ENCODE data around the gene RFX2. TPM values are rescaled to one million over a fixed set of nuclear protein-coding genes. Genes with fewer than 3 reads are reported as not detected.

The RFX2 gene
- total RNA-seq, 2 experiments from 2014 or later: 8.6 to 8.9 TPM

DNA sequence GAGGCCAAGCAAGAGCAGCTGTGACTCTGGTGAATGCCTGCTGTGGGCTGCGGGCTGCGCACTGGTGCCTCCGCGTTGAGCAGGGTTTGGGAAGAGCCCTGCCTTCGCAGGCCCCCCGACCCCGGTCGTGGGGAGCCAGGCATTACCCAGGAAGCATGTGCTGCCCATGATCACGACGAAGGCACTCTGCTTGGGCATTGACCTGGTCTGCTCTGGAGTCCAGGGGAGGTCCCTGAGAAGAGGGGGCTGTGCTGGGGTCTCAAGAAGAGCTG, 151.5 kb downstream of the RFX2 start:
- Mint-ChIP-seq H3K27me3 (no peaks in the 10 kb centered on the region), H3K36me3 (ENCODE audit: low read depth) (peaks cover 8% of the 10 kb centered on the region), H3K9me3 (ENCODE audit: low read depth) (no peaks in the 10 kb centered on the region), H3K4me1 (peaks cover 92% of the 10 kb centered on the region), H3K4me3 (no peak overlapping the region), H3K27ac (peak overlapping the region; percentile 40)
- no peak for ATAC-seq
- ChIA-PET POLR2A (interaction anchor here (0.6 kb wide), 1 partner anchor 9 kb away, joined by 3 read pairs; no protein-coding TSS in a partner anchor), CTCF (interaction anchor here (1.5 to 1.9 kb wide), 2 partner anchors 9 to 12 kb away, joined by 3 to 8 read pairs; no protein-coding TSS in a partner anchor)
- intact Hi-C loops (cut with DNase I, micrococcal nuclease): no loop called here
- DNase-seq: no peak

DNA sequence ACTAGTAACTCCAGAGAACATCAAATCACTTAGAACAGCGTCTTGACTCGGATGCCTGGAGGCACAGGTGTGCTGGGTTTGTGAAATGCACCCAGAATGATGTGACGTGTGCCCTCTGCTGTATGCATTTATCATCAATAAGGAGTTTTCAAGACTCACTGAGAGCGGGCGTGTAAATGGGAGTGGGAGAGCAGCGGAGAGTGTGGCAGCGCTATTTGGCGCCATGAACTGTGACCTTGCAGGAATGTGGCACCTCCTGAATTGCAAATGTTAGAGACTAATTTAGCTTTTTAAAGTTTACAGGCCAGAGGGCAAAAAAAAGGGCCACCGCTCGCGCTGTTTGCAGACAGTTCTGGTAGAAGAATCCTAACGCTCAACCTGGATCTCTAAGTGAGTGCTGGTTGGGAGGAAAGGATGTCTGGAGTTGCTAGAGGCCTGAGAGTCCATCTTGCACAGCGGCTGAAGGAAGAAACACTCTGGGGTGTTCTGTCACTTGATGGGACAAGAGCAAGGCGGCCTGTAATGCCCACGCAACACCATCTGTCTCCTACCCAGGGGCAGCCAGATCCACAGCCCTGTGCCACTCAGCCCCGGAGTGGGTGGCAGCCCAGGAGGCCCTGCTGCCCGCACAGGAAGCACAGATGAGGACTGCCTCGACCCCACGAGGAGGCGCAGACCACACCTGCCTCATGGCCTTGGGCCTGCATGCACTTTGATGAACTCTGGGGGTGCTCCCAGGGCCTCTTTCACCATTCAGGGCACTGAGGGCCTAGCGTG, 152.0 kb downstream of the RFX2 start:
- H3K36me3 Mint-ChIP-seq (ENCODE audit: low read depth): peaks cover 8% of the 10 kb centered on the region
- peaks cover 92% of the 10 kb centered on the region for H3K4me1 Mint-ChIP-seq
- POLR2A ChIA-PET: interaction anchor here (0.6 kb wide), 1 partner anchor 9 kb away, joined by 3 read pairs; no protein-coding TSS in a partner anchor
- DNase-seq (no peak), ATAC-seq (no peak)
- intact Hi-C loops (cut with DNase I, micrococcal nuclease): no loop called here
- no peaks in the 10 kb centered on the region for H3K9me3 Mint-ChIP-seq (ENCODE audit: low read depth)
- no peak overlapping the region for H3K4me3 Mint-ChIP-seq
- no peaks in the 10 kb centered on the region for H3K27me3 Mint-ChIP-seq
- peak overlapping the region; percentile 78 for H3K27ac Mint-ChIP-seq
- CTCF ChIA-PET: interaction anchor here (1.9 to 2.7 kb wide), 2 partner anchors 10 kb away, joined by 8 to 16 read pairs; no protein-coding TSS in a partner anchor

DNA sequence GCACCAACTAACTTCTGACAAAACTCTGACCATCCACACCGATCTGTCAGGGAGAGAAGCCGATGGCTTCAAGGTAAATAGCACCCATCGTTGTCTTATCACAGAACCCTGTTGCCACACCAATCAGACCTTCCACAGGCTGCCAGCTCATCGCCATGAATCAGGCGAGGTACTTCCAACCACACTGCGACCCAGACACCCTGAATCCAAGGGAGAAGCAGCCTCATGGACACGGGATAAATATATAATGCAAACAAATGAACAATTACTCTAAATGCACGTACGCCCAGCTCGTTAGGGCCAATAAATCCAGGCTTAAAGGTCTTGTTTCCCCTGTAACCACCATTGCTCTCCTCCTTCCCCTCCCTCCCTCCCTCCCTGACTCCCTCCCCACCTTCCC, 153.1 kb downstream of the RFX2 start:
- POLR2A ChIA-PET: no interaction called here
- H3K4me3 Mint-ChIP-seq: no peak overlapping the region

DNA sequence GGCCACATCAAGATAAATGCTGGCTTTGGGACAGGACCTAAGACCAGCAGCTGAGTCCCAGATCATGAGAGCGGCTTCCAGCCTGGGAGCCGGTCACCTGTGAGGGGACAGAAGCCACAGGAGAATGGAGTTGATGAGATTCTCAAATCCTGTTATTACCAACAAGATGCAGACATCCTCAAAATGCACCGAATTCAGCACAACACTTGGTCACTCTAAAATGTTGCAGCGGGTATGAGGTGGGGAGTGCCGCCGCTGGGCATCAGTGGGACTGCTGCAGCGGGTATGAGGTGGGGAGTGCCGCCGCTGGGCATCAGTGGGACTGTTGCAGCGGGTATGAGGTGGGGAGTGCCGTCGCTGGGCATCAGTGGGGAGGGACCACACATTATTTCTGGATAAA, 153.6 kb downstream of the RFX2 start:
- POLR2A ChIA-PET: no interaction called here
- no peaks in the 10 kb centered on the region for H3K27me3 Mint-ChIP-seq
- DNase-seq: no peak
- ATAC-seq: no peak
- H3K4me3 Mint-ChIP-seq: no peak overlapping the region
- intact Hi-C loops (cut with DNase I, micrococcal nuclease): no loop called here
- CTCF ChIA-PET: interaction anchor here (0.5 to 2.7 kb wide), 3 partner anchors 11 to 25 kb away, joined by 3 to 16 read pairs (median 3); partner anchors contain the start of gene RANBP3
- no peaks in the 10 kb centered on the region for H3K9me3 Mint-ChIP-seq (ENCODE audit: low read depth)
- H3K27ac Mint-ChIP-seq: peak overlapping the region; percentile 22
- peaks cover 22% of the 10 kb centered on the region for H3K36me3 Mint-ChIP-seq (ENCODE audit: low read depth)
- H3K4me1 Mint-ChIP-seq: peaks cover 92% of the 10 kb centered on the region

More for the DNA sequence above, 153.1 kb downstream of the RFX2 start:
- ATAC-seq (no peak), DNase-seq (no peak)
- H3K9me3 Mint-ChIP-seq (ENCODE audit: low read depth): no peaks in the 10 kb centered on the region
- intact Hi-C loops (cut with DNase I, micrococcal nuclease): no loop called here
- H3K4me1 Mint-ChIP-seq: peaks cover 92% of the 10 kb centered on the region
- H3K27ac Mint-ChIP-seq: no peak overlapping the region
- peaks cover 19% of the 10 kb centered on the region for H3K36me3 Mint-ChIP-seq (ENCODE audit: low read depth)
- CTCF ChIA-PET: interaction anchor here (0.5 to 2.7 kb wide), 3 partner anchors 11 to 44 kb away, joined by 3 to 16 read pairs (median 3); no protein-coding TSS in a partner anchor
- no peaks in the 10 kb centered on the region for H3K27me3 Mint-ChIP-seq

DNA sequence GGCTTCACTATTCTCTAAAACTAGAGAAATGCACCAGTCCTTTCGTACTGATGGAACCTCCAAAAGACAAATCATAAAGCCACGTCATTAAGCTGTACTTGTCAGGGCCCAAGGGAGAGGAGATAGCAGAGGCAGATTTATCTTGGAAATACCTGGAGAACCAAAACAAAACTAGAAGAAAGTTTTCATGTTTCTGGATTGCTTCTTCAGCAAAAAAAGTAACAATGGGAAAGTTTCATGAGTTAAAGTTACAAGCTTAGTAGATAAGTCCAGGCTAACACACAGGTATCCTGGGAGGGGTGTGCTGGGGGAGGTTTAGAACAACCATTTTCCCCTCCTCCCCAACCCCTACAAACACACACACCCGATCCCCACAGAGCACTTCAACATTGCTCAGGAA, 154.0 kb downstream of the RFX2 start:
- H3K27ac Mint-ChIP-seq: peak overlapping the region; percentile 30
- intact Hi-C loops (cut with DNase I, micrococcal nuclease): no loop called here
- ATAC-seq (no peak), DNase-seq (no peak)
- no peaks in the 10 kb centered on the region for H3K9me3 Mint-ChIP-seq (ENCODE audit: low read depth)
- H3K4me1 Mint-ChIP-seq: peaks cover 93% of the 10 kb centered on the region
- peaks cover 25% of the 10 kb centered on the region for H3K36me3 Mint-ChIP-seq (ENCODE audit: low read depth)
- no peaks in the 10 kb centered on the region for H3K27me3 Mint-ChIP-seq
- no peak overlapping the region for H3K4me3 Mint-ChIP-seq
- POLR2A ChIA-PET: no interaction called here
- CTCF ChIA-PET: interaction anchor here (0.7 to 2.7 kb wide), 3 partner anchors 12 to 50 kb away, joined by 3 to 16 read pairs (median 5); partner anchors contain the start of gene RANBP3

DNA sequence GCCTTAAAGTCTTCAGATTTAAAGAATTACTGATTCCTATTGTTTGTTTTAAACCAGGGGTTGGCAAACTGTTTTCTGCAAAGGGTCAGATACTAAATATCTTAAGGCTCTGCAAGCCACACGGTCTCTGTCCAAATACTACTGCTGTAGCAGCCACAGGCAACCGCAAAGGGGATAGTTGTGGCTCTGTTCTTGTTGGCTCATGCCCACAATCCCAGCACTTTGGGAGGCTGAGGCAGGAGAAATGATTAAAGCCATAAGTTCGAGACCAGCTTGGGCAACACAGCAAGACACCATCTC, 154.7 kb downstream of the RFX2 start:
- DNase-seq: no peak
- ATAC-seq: no peak
- Mint-ChIP-seq H3K4me1 (peaks cover 93% of the 10 kb centered on the region), H3K36me3 (ENCODE audit: low read depth) (peaks cover 30% of the 10 kb centered on the region), H3K4me3 (no peak overlapping the region), H3K9me3 (ENCODE audit: low read depth) (no peaks in the 10 kb centered on the region), H3K27me3 (no peaks in the 10 kb centered on the region), H3K27ac (peak overlapping the region; percentile 67)
- ChIA-PET POLR2A (no interaction called here), CTCF (interaction anchor here (0.8 to 7.9 kb wide), 4 partner anchors 12 to 329 kb away, joined by 3 to 54 read pairs (median 10); no protein-coding TSS in a partner anchor)
- intact Hi-C loops (cut with DNase I, micrococcal nuclease): no loop called here

DNA sequence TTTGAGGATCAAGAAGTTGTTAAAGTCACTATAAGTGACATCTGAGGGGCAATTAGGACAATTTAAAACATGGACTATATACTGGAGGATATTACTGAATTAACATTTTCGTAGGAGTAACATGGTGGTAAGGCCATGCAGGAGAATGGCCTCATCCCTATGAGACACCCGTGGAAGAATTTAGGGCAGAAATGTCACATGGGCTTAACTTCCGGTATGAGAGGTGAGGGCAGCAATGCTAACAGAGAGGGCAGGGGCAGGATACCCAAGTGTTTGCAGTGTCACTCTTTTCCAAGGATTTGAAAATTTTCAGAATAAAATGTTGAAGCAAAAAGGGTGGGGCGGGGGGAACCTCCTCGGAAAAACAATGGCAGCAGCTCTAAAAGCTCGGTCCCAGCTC, 156.0 kb downstream of the RFX2 start:
- ATAC-seq: no peak
- Mint-ChIP-seq H3K4me1 (peaks cover 93% of the 10 kb centered on the region), H3K27me3 (no peaks in the 10 kb centered on the region), H3K36me3 (ENCODE audit: low read depth) (peaks cover 32% of the 10 kb centered on the region), H3K27ac (peak overlapping the region; percentile 98), H3K9me3 (ENCODE audit: low read depth) (no peaks in the 10 kb centered on the region), H3K4me3 (peak overlapping the region; percentile 53)
- DNase-seq: no peak
- intact Hi-C loops (cut with DNase I, micrococcal nuclease): loop anchor here (5.0 kb wide), 2 partner anchors 47 to 232 kb away; partner anchors contain the start of genes CATSPERD (in 1 of the 2) and LONP1 (in 1 of the 2)
- ChIA-PET POLR2A (no interaction called here), CTCF (interaction anchor here (0.7 to 7.9 kb wide), 4 partner anchors 11 to 1416 kb away, joined by 3 to 54 read pairs (median 4); no protein-coding TSS in a partner anchor)

DNA sequence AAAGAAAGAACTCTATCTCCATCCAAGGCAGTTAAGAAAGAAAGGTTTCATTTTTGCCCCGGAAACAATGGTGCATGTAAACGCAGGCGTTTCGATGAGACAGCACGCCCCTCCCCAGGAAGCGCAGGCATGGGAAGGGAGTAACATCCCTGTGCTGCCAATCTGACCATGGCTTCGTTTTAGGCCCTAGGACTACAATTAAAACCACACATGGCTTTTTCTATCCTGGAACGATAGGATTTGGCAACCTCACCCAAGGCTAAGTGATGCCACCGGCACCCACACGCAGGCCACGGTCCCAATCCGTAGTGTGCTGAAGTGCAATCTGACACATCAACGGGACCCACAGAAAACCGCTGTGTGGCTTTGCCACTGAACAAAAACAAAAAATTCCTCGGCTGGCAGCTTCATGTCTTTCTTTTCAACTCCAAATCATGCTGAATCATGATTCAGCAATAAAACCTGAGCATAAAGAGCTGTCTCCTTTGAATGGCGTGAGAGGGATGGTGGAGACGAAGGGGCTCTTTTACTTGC, 156.6 kb downstream of the RFX2 start:
- CTCF ChIA-PET: interaction anchor here (1.5 to 7.9 kb wide), 2 partner anchors 10 to 14 kb away, joined by 5 to 54 read pairs; no protein-coding TSS in a partner anchor
- Mint-ChIP-seq H3K4me3 (peak overlapping the region; percentile 53), H3K36me3 (ENCODE audit: low read depth) (peaks cover 32% of the 10 kb centered on the region), H3K27ac (peak overlapping the region; percentile 98), H3K27me3 (no peaks in the 10 kb centered on the region), H3K4me1 (peaks cover 93% of the 10 kb centered on the region), H3K9me3 (ENCODE audit: low read depth) (no peaks in the 10 kb centered on the region)
- peak; percentile 35 for ATAC-seq
- POLR2A ChIA-PET: no interaction called here
- peak; percentile 72 for DNase-seq
- intact Hi-C loops (cut with DNase I, micrococcal nuclease): loop anchor here (1.0 to 5.0 kb wide), 7 partner anchors 9 to 231 kb away; partner anchors contain the start of genes CATSPERD (in 1 of the 2), DUS3L (in 1 of the 2), LONP1 (in 1 of the 2) and RANBP3 (in 1 of the 2)

DNA sequence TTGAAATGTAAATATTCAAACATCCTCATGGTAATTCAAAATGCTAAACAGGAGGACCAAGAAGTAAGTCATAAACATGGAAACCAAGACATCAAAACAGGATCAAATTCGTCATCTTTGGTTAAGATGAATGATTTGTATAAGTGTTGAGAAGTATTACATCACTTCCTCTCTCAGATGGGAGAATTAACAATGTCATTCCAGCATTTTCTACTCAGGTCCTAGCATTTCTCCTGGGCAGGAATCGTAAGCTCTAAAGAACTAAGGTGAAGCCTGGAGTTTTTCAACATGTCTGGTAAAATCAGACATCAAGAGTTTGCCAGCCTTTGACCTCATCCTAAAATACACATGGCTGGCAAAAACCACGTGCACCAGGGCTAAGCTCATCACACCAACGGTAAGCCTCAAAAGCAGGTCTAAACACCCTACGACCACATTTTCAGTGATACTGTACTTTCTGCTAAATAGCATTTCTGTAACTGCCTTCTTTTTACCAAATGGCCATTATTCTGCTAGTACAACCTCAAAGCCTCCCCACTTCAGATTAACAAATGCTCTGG, 157.2 kb downstream of the RFX2 start:
- Mint-ChIP-seq H3K36me3 (ENCODE audit: low read depth) (peaks cover 35% of the 10 kb centered on the region), H3K4me3 (peak overlapping the region; percentile 53), H3K27ac (peak overlapping the region; percentile 98), H3K9me3 (ENCODE audit: low read depth) (no peaks in the 10 kb centered on the region), H3K4me1 (peaks cover 95% of the 10 kb centered on the region), H3K27me3 (no peaks in the 10 kb centered on the region)
- intact Hi-C loops (cut with DNase I, micrococcal nuclease): loop anchor here (1.0 to 5.0 kb wide), 7 partner anchors 9 to 231 kb away; partner anchors contain the start of genes CATSPERD (in 1 of the 2), DUS3L (in 1 of the 2), LONP1 (in 1 of the 2) and RANBP3 (in 1 of the 2)
- ATAC-seq (peak; percentile 16), DNase-seq (peak; percentile 41)
- POLR2A ChIA-PET: interaction anchor here (0.7 kb wide), 1 partner anchor 22 kb away, joined by 3 read pairs; no protein-coding TSS in a partner anchor
- CTCF ChIA-PET: interaction anchor here (1.5 to 7.9 kb wide), 2 partner anchors 10 to 14 kb away, joined by 5 to 54 read pairs; no protein-coding TSS in a partner anchor

DNA sequence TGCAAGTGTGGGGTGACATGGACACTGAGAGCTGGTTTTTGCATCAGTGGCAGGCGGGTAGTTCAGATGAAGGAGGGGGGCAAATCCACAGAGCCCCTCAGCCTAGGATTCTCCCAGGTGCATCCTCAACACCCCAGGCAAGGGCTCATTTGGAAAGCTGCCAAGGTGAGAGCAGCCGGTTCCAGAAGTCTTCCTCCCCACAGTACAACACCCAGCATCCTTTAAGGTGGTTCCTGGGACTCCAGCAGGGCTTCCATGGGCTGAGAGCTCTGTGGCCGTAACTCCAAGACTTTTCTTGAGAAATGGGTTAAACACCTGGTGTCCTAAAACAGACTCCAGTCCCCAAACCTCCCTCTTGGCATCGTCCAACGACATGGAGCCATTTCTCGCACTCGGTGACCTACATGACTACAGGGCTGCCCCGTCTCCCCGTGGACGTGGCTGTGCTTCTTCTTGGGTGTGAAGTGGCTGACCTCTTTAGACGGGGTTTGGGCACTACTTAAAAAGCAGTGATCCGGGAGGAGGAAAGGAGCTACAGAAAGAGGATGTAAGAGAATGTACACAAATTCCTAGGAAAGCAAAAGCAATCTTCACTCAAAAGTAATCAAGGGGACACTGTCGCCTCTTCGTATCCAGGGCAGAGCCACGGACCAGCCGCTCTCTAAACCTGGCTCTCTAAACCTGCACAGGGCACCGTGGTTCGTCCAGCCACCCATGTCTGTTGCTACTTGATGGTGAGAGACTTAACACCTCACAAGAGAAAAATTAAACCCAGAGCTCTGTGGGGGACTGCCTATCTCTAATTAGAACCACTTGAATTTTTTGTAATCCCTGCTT, 157.9 kb downstream of the RFX2 start:
- peak overlapping the region; percentile 98 for H3K27ac Mint-ChIP-seq
- DNase-seq: no peak
- POLR2A ChIA-PET: interaction anchor here (0.5 to 1.0 kb wide), 3 partner anchors 22 to 232 kb away, joined by 3 read pairs; partner anchors contain the start of gene CATSPERD
- no peak for ATAC-seq
- intact Hi-C loops (cut with DNase I, micrococcal nuclease): loop anchor here (1.0 to 5.0 kb wide), 7 partner anchors 10 to 230 kb away; partner anchors contain the start of genes CATSPERD (in 1 of the 2), DUS3L (in 1 of the 2), LONP1 (in 1 of the 2) and RANBP3 (in 1 of the 2)
- no peaks in the 10 kb centered on the region for H3K27me3 Mint-ChIP-seq
- CTCF ChIA-PET: interaction anchor here (1.3 to 7.9 kb wide), 4 partner anchors 9 to 70 kb away, joined by 5 to 54 read pairs (median 6); no protein-coding TSS in a partner anchor
- no peaks in the 10 kb centered on the region for H3K9me3 Mint-ChIP-seq (ENCODE audit: low read depth)
- peaks cover 36% of the 10 kb centered on the region for H3K36me3 Mint-ChIP-seq (ENCODE audit: low read depth)
- no peak overlapping the region for H3K4me3 Mint-ChIP-seq
- H3K4me1 Mint-ChIP-seq: peaks cover 94% of the 10 kb centered on the region

Measured in activated CD4-positive, alpha-beta T cell treated with anti-CD3 and anti-CD28 coated beads for 36 hours (primary cell).